ENCODE measurements around the gene CTNS. TPM values are rescaled to one million over a fixed set of nuclear protein-coding genes. Genes with fewer than 3 reads are reported as not detected.
"Not testable (repeated sequence)": the region's sequence is repeated elsewhere in the genome, so short reads cannot be mapped to it uniquely, and the experiment has no call there.

CTNS gene
- total RNA-seq, 1 experiment from 2014 or later: 7.1 TPM

DNA sequence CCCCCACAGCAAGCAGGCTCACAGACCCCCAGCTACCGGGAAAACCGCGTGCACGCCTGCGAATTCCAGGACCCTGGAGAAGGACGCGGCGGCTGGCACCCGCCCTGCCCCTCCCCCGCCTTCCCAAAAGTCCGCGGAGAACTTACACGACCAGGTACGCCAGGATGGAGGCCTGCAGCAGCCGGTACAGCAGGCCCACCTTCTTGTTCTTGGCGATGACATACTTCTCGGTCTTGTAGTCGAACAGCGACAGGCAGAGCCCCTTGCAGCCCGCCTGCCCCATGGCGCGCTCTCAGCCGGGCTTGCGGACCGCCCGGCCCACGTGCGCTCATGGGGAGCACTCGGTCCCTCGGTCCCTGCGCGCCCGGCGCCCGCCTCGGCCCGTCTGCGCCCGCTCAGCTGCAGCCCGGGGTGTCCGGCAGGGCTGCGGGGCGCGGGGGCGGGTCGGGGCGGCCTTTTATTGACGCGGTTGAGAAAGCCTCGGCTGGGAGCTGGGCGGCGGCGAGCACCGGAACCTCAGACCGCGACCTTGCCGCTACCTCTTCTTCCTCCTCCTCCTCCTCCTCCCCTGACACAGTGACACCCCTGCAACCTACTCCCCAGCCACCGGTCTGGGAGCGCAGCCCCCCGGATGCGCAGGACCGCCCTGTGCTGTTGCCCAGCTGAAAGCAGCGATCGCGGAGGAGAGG, 59.3 kb downstream of the CTNS start, which contains the start of gene P2RX5:
Gene P2RX5 (minus strand): TSS at position 433 of the 689 bp plus-strand sequence. CDS start 150 bp downstream, at position 283.
- Mint-ChIP-seq H3K36me3 (ENCODE audit: insufficient read depth, unreplicated experiment) (no peaks in the 10 kb centered on the region), H3K4me1 (ENCODE audit: insufficient read depth, unreplicated experiment) (no peaks in the 10 kb centered on the region), H3K27ac (ENCODE audit: low read depth, unreplicated experiment) (no peak within 1 kb of the TSS), H3K27me3 (ENCODE audit: insufficient read depth, unreplicated experiment) (no peaks in the 10 kb centered on the region), H3K4me3 (ENCODE audit: unreplicated experiment) (peak within 1 kb of the TSS; percentile 76), H3K9me3 (ENCODE audit: unreplicated experiment) (no peaks in the 10 kb centered on the region)
- CTCF ChIA-PET: interaction anchor here (0.6 to 0.9 kb wide), 5 partner anchors 35 to 1573 kb away, joined by 3 to 5 read pairs (median 3); no protein-coding TSS in a partner anchor
- TF ChIP-seq, protein P1, sequence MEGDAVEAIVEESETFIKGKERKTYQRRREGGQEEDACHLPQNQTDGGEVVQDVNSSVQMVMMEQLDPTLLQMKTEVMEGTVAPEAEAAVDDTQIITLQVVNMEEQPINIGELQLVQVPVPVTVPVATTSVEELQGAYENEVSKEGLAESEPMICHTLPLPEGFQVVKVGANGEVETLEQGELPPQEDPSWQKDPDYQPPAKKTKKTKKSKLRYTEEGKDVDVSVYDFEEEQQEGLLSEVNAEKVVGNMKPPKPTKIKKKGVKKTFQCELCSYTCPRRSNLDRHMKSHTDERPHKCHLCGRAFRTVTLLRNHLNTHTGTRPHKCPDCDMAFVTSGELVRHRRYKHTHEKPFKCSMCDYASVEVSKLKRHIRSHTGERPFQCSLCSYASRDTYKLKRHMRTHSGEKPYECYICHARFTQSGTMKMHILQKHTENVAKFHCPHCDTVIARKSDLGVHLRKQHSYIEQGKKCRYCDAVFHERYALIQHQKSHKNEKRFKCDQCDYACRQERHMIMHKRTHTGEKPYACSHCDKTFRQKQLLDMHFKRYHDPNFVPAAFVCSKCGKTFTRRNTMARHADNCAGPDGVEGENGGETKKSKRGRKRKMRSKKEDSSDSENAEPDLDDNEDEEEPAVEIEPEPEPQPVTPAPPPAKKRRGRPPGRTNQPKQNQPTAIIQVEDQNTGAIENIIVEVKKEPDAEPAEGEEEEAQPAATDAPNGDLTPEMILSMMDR (IDR thresholded peaks at IDR 0.05; ENCODE audit: unreplicated experiment): no peak
- intact Hi-C loops (cut with micrococcal nuclease): no loop called here
- DNase-seq (ENCODE audit: unreplicated experiment): peak; percentile 29
- POLR2A ChIA-PET: interaction anchor here (0.6 to 2.2 kb wide), 6 partner anchors 27 to 448 kb away, joined by 3 to 13 read pairs (median 6); partner anchors contain the start of genes EMC6 and HASPIN
- BruUV-seq (replicated peaks): no TSS peak

DNA sequence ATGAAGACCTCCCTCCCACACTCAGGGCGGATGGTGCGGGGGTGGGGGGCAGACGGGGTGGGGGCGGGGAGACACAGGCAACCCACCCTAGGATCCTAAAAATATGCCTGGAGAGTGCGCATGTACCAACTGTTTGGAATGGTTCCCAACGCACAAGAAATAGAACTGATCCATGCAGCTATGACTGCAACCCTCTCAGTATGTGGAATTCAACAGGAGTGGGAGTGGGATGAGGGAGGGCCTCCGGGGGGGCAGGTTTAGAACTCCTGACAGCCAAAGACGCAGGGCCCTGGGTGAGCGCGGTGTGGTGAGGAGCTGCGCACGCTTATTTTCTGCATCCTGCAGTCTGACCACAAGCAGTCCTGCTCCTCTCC, 60.5 kb downstream of the CTNS start:
- no peak for DNase-seq (ENCODE audit: unreplicated experiment)
- Mint-ChIP-seq H3K36me3 (ENCODE audit: insufficient read depth, unreplicated experiment) (no peaks in the 10 kb centered on the region), H3K9me3 (ENCODE audit: unreplicated experiment) (peaks cover under 1% of the 10 kb centered on the region), H3K4me3 (ENCODE audit: unreplicated experiment) (no peak overlapping the region), H3K4me1 (ENCODE audit: insufficient read depth, unreplicated experiment) (no peaks in the 10 kb centered on the region), H3K27ac (ENCODE audit: low read depth, unreplicated experiment) (no peak overlapping the region), H3K27me3 (ENCODE audit: insufficient read depth, unreplicated experiment) (no peaks in the 10 kb centered on the region)
- BruUV-seq (replicated peaks): no TSS peak
- intact Hi-C loops (cut with micrococcal nuclease): no loop called here
- ChIA-PET CTCF (interaction anchor here (0.9 kb wide), 1 partner anchor 34 kb away, joined by 5 read pairs; no protein-coding TSS in a partner anchor), POLR2A (interaction anchor here (0.7 to 2.2 kb wide), 2 partner anchors 28 to 857 kb away, joined by 3 to 13 read pairs; partner anchors contain the start of gene EMC6)
- TF ChIP-seq, protein P1 (IDR thresholded peaks at IDR 0.05; ENCODE audit: unreplicated experiment): no peak

DNA sequence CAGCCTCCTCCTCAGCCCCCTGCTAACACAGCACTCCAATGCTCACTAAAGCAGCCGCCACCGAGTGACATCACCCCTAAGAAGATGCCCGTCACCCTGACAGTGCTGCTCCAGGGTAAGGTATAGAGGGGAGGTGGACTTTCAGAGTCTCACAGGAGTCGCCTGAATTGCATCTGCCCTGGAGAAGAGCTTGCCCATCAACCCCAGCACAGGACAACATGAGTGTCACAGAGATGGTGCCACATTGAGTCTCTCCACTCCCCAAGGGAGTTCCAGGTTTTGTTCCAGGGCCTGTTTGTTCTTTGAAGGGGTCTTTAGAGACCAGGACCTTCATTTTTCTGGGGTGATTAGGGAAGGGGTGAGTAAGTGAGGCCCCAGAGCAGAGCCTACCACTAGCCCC, 61.6 kb downstream of the CTNS start:
- no TSS peak for BruUV-seq (replicated peaks)
- Mint-ChIP-seq H3K4me1 (ENCODE audit: insufficient read depth, unreplicated experiment) (no peaks in the 10 kb centered on the region), H3K27ac (ENCODE audit: low read depth, unreplicated experiment) (no peak overlapping the region), H3K27me3 (ENCODE audit: insufficient read depth, unreplicated experiment) (no peaks in the 10 kb centered on the region), H3K36me3 (ENCODE audit: insufficient read depth, unreplicated experiment) (peaks cover 4% of the 10 kb centered on the region), H3K4me3 (ENCODE audit: unreplicated experiment) (no peak overlapping the region), H3K9me3 (ENCODE audit: unreplicated experiment) (peaks cover 7% of the 10 kb centered on the region)
- TF ChIP-seq, protein P1 (IDR thresholded peaks at IDR 0.05; ENCODE audit: unreplicated experiment): no peak
- ChIA-PET POLR2A (no interaction called here), CTCF (interaction anchor here (1.5 kb wide), 1 partner anchor 25 kb away, joined by 5 read pairs; the partner anchor contains the start of gene HASPIN)
- DNase-seq (ENCODE audit: unreplicated experiment): no peak
- intact Hi-C loops (cut with micrococcal nuclease): no loop called here

DNA sequence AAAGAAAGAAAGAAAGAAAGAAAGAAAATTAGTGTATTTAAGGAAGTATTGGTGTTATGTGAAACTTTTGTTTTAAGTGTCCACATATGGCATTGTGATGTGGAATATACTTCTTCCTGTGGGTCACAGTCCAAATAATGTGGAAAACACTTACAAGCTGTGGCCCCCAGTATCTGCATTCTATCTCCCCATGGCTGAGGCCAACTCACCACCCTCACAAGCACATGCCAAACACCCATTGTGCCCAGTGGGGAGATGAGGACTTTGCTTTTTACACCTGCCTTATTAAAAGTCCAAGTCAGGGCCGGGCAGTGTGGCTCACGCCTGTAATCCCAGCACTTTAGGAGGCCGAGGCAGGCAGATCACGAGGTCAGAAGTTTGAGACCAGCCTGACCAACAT, 63.4 kb downstream of the CTNS start:
- TF ChIP-seq, protein P1 (IDR thresholded peaks at IDR 0.05; ENCODE audit: unreplicated experiment): no peak
- no TSS peak for BruUV-seq (replicated peaks)
- POLR2A ChIA-PET: no interaction called here

DNA sequence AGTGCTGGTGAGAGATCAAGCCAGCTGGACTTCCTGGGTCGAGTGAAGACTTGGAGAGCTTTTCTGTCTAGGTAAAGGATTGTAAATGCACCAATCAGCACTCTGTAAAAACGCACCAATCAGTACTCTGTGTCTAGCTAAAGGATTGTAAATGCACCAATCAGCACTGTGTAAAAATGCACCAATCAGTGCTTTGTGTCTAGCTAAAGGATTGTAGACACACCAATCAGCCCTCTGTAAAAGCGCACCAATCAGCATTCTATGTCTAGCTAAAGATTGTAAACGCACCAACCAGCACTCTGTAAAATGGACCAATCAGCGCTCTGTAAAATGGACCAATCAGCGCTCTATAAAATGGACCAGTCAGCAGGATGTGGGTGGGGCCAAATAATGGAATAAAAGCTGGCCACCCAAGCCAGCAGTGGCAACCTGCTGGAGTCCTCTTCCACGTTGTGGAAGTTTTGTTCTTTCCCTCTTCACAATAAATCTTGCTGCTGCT, 65.5 kb downstream of the CTNS start:
- H3K36me3 Mint-ChIP-seq (ENCODE audit: insufficient read depth, unreplicated experiment); H3K4me1 Mint-ChIP-seq (ENCODE audit: insufficient read depth, unreplicated experiment); H3K27me3 Mint-ChIP-seq (ENCODE audit: insufficient read depth, unreplicated experiment); H3K4me3 Mint-ChIP-seq (ENCODE audit: unreplicated experiment); DNase-seq (ENCODE audit: unreplicated experiment); H3K27ac Mint-ChIP-seq (ENCODE audit: low read depth, unreplicated experiment); intact Hi-C loops (cut with micrococcal nuclease); BruUV-seq (replicated peaks); H3K9me3 Mint-ChIP-seq (ENCODE audit: unreplicated experiment): not testable (repeated sequence)
- ChIA-PET POLR2A (interaction anchor here (0.8 kb wide), 1 partner anchor 11 kb away, joined by 5 read pairs; no protein-coding TSS in a partner anchor), CTCF (interaction anchor here (0.6 to 0.9 kb wide), 2 partner anchors 19 to 126 kb away, joined by 3 read pairs; no protein-coding TSS in a partner anchor)

More for the DNA sequence above, 63.4 kb downstream of the CTNS start:
- CTCF ChIA-PET: interaction anchor here (0.7 kb wide), 1 partner anchor 35 kb away, joined by 3 read pairs; no protein-coding TSS in a partner anchor
- H3K9me3 Mint-ChIP-seq (ENCODE audit: unreplicated experiment): peaks cover 7% of the 10 kb centered on the region
- intact Hi-C loops (cut with micrococcal nuclease): no loop called here
- no peak overlapping the region for H3K4me3 Mint-ChIP-seq (ENCODE audit: unreplicated experiment)
- peaks cover 4% of the 10 kb centered on the region for H3K36me3 Mint-ChIP-seq (ENCODE audit: insufficient read depth, unreplicated experiment)
- DNase-seq (ENCODE audit: unreplicated experiment): no peak
- H3K27me3 Mint-ChIP-seq (ENCODE audit: insufficient read depth, unreplicated experiment): no peaks in the 10 kb centered on the region
- no peaks in the 10 kb centered on the region for H3K4me1 Mint-ChIP-seq (ENCODE audit: insufficient read depth, unreplicated experiment)
- H3K27ac Mint-ChIP-seq (ENCODE audit: low read depth, unreplicated experiment): no peak overlapping the region

Measured in MCF 10A (cell line).